ENCODE results near the gene PDE3B. TPM values are rescaled to one million over a fixed set of nuclear protein-coding genes. Genes with fewer than 3 reads are reported as not detected.
"Not testable (repeated sequence)": the region's sequence is repeated elsewhere in the genome, so short reads cannot be mapped to it uniquely, and the experiment has no call there.

PDE3B gene
- total RNA-seq, 1 experiment from 2014 or later, result 26.0 TPM

- not testable (repeated sequence) for H3K36me3 ChIP-seq; H3K4me3 ChIP-seq; H3K4me1 ChIP-seq; DNase-seq; H3K27ac ChIP-seq; H3K27me3 ChIP-seq; H3K9me3 ChIP-seq (replicated peaks)
These were observed 220.2 kb downstream of the PDE3B start for GRCh38 chr11:14863775-14864174.

DNA sequence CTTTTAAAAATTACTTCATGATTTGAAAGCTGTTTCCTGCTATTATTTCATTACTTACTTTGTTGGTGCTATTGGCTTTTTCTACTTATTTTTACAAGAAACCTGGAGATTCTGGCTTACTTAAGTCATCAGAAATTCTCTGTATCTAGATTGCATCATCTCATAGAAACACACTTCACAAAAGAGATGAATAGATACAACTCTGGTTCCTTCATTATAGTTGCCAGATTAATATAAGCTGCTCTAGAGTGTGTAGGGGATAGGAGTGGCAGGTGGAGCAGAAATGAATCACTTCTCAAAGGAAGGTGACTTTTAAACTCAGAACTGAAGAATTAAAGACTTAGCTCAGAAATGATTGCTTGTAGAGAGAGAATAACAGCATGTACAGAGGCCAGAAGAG lies 228.4 kb downstream of the PDE3B start:
- Histone ChIP-seq H3K27me3 (no peaks in the 10 kb centered on the region), H3K4me1 (no peaks in the 10 kb centered on the region), H3K4me3 (no peak overlapping the region), H3K27ac (no peak overlapping the region), H3K9me3 (replicated peaks) (no peaks in the 10 kb centered on the region), H3K36me3 (no peaks in the 10 kb centered on the region; the same call in 1 of the 2 replicates)
- no peak for DNase-seq

DNA sequence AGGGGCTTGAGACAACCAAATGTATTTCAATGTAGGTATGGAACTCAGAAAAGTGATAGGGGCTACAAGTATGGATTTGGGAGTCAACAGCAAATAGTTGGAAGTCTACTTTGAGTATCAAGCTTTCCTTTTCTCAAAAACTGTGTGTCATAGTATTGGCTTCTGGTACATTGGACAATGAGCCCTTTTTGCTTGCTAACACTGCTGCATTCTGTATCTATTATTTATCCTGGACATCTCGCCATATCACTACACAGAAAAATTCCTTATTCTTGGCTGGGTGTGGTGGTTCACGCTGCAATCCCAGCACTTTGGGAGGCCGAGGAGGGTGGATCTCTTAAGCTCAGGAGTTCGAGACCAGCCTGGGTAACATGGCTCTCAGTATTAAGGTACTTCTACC lies 230.0 kb downstream of the PDE3B start:
- no peak for DNase-seq
- H3K27me3 ChIP-seq, result no peaks in the 10 kb centered on the region
- H3K36me3 ChIP-seq, result no peaks in the 10 kb centered on the region
- no peak overlapping the region for H3K4me3 ChIP-seq
- H3K4me1 ChIP-seq, result no peaks in the 10 kb centered on the region
- H3K27ac ChIP-seq, result no peak overlapping the region
- no peaks in the 10 kb centered on the region for H3K9me3 ChIP-seq (replicated peaks)

- Histone ChIP-seq H3K27ac (no peak overlapping the region), H3K36me3 (no peaks in the 10 kb centered on the region), H3K4me3 (no peak overlapping the region), H3K4me1 (no peaks in the 10 kb centered on the region), H3K9me3 (replicated peaks) (no peaks in the 10 kb centered on the region), H3K27me3 (no peaks in the 10 kb centered on the region)
- DNase-seq, result no peak
These were observed 231.6 kb downstream of the PDE3B start for GRCh38 chr11:14875163-14875562.

DNA sequence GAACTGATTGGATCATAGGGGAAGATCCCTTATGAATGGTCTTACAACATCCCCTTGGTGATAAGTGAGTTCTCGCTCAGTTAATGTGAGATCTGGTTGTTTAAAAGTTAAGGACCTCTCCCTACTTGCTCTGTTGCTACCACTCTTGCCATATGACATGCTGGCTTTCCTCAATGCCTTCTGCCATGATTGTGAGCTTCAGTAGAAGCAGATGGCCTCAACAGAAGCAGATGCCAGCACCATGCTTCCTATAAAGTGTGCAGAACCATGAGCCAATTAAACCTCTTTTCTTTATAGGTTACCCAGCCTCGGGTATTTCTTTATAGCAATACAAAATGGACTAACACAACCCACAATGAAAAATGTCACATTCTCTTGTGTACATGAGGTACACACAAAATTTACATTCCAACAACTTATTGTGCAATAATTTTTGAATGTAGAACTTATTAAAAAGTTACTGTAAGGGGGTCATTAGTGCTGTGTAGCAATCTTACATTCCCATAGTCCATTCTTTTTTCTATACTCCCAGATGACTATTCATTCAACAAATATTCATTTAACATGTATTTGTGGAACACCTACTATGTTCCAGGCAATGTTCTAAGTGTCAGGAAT lies 238.1 kb downstream of the PDE3B start:
- no peaks in the 10 kb centered on the region for H3K27me3 ChIP-seq
- no peak overlapping the region for H3K27ac ChIP-seq
- H3K9me3 ChIP-seq (replicated peaks), result no peaks in the 10 kb centered on the region; the same call in 1 of the 2 replicates
- H3K4me1 ChIP-seq, result no peaks in the 10 kb centered on the region
- no peaks in the 10 kb centered on the region for H3K36me3 ChIP-seq
- no peak for DNase-seq
- no peak overlapping the region for H3K4me3 ChIP-seq

- Histone ChIP-seq H3K27me3 (no peaks in the 10 kb centered on the region), H3K9me3 (replicated peaks) (no peaks in the 10 kb centered on the region; the same call in 1 of the 2 replicates), H3K27ac (no peak overlapping the region), H3K4me1 (no peaks in the 10 kb centered on the region), H3K4me3 (no peak overlapping the region), H3K36me3 (no peaks in the 10 kb centered on the region)
- DNase-seq, result no peak
These were observed 238.6 kb downstream of the PDE3B start for GRCh38 chr11:14882196-14882595.

DNA sequence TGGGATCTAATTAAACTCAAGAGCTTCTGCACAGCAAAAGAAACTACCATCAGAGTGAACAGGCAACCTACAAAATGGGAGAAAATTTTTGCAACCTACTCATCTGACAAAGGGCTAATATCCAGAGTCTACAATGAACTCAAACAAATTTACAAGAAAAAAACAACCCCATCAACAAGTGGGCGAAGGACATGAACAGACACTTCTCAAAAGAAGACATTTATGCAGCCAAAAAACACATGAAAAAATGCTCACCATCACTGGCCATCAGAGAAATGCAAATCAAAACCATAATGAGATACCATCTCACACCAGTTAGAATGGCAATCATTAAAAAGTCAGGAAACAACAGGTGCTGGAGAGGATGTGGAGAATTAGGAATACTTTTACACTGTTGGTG lies 240.1 kb downstream of the PDE3B start:
- H3K27ac ChIP-seq; H3K4me1 ChIP-seq; H3K36me3 ChIP-seq; H3K27me3 ChIP-seq; H3K9me3 ChIP-seq (replicated peaks); DNase-seq; H3K4me3 ChIP-seq: not testable (repeated sequence)

DNA sequence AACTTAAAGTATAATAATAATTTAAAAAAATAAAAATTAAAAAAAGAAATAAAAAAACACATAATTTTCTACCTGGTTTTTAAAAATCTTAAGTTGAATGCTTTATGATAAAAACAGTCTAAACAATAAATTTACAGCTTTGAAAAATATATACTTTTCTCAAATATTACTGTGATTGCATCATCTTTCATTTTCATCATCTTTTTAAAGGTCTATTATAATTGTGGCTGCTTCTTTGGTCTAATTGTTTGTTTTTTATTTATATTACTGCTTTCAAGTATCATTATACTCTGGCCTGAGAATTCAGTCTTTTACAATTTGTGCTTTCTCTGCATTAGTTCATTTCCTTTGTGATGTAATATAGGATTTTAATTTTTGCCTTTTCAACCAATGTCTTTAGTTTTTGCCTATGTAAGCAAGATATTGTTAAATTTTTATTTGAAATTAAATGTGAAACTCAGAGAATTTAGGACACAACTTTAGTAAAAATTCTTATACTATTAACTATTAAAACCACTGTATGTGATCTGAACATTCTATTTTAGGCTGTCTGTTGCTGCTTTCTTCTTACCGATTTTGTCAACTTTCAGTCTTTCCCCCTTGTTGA lies 241.2 kb downstream of the PDE3B start:
- Histone ChIP-seq H3K27ac (no peak overlapping the region), H3K27me3 (no peaks in the 10 kb centered on the region), H3K4me3 (no peak overlapping the region), H3K36me3 (no peaks in the 10 kb centered on the region), H3K4me1 (no peaks in the 10 kb centered on the region), H3K9me3 (replicated peaks) (no peaks in the 10 kb centered on the region; the same call in 1 of the 2 replicates)
- DNase-seq, result no peak

GRCh38 chr11:14886513-14886912 lies 242.9 kb downstream of the PDE3B start:
- no peak for DNase-seq

DNA sequence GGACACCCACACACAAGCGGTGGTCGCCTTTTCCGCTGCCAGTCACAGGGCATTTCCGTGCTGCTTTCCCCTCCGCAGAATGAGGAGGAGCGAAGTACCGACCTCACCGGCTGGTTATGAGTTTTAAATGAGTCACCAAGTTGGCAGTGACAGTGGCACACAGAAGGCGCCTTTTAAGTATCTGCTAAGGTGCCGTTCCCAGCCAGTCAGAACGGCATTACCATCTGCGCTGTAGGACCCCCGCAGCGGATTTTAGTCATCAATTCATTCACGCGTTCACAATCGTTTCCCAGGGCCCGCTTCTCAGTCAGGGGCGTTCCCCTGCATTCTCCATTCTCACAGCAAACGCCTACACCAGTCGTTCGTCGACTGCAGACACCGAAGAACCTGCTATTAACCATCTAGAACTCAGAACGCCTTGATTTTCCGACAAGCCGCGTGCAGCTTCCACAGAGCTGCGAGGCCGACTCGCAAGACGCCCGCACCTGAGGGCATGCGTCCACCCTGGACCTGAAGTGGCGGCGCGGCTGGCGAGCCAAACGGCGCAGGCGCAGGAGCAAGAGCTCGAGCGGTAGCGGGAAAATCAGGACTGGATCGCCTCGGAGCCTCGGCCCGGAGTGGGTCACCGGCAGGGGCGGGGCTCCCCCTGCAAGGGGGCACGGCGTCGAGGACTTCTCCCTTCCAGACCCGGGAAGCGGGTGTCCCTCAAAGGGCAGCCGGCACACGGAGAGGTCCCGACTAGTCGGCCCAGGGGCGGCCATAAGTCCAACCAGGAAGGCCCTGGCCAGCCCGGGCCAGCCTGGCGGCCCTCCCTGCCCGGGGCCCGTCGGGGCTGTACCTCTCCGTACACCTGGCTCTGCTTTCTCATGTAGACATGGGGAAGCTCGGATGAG lies 247.8 kb downstream of the PDE3B start:
- H3K4me1 ChIP-seq, result no peaks in the 10 kb centered on the region
- peak overlapping the region; percentile 76 for H3K4me3 ChIP-seq
- DNase-seq, result peak; percentile 84 to 90
- H3K27ac ChIP-seq, result peak overlapping the region; percentile 45
- H3K27me3 ChIP-seq, result no peaks in the 10 kb centered on the region
- H3K9me3 ChIP-seq (replicated peaks), result no peaks in the 10 kb centered on the region
- no peaks in the 10 kb centered on the region for H3K36me3 ChIP-seq

More at GRCh38 chr11:14886513-14886912, 242.9 kb downstream of the PDE3B start:
- H3K27ac ChIP-seq, result no peak overlapping the region
- no peaks in the 10 kb centered on the region; the same call in 1 of the 2 replicates for H3K9me3 ChIP-seq (replicated peaks)
- H3K4me3 ChIP-seq, result no peak overlapping the region
- no peaks in the 10 kb centered on the region for H3K4me1 ChIP-seq
- H3K27me3 ChIP-seq, result no peaks in the 10 kb centered on the region
- H3K36me3 ChIP-seq, result no peaks in the 10 kb centered on the region

DNA sequence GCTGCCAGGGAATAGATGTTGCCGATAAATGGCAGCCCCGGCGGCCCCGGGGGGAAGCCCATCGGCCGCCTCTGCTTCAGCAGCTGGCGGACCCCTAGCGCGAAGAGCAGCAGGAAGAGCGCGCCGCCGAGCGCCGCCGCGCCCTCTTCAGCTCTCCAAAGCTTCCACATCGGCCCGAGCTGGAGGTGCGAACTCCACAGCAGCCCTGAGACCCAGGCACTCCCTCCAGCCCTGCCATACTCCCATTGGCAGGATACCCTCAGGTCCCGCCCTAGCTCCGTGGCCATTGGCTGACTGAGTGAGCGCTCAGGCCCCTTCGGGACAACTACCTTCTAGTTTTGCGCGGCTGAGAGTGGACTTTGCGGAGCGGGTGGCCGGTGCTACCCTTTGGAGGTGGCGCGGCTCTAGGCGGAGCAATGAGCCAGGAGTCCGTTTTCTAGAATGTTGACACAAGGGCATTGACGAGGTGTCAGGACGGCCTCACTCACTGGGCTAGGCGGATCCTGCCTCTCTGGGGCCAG lies 248.5 kb downstream of the PDE3B start, which contains the start of gene CYP2R1:
Gene CYP2R1 (minus strand): TSS at position 196 of the 521 bp plus-strand sequence. CDS start 26 bp downstream, at position 170.
- Histone ChIP-seq H3K36me3 (no peaks in the 10 kb centered on the region), H3K9me3 (replicated peaks) (no peaks in the 10 kb centered on the region), H3K4me3 (peak within 1 kb of the TSS; percentile 76), H3K4me1 (no peaks in the 10 kb centered on the region), H3K27me3 (no peaks in the 10 kb centered on the region), H3K27ac (peak within 1 kb of the TSS; percentile 45)
- DNase-seq, result peak; percentile 96 to 97

- Histone ChIP-seq H3K9me3 (replicated peaks) (no peaks in the 10 kb centered on the region), H3K36me3 (no peaks in the 10 kb centered on the region), H3K4me3 (peak overlapping the region; percentile 76), H3K4me1 (no peaks in the 10 kb centered on the region), H3K27me3 (no peaks in the 10 kb centered on the region), H3K27ac (no peak overlapping the region)
- DNase-seq, result no peak
These were observed 249.0 kb downstream of the PDE3B start for GRCh38 chr11:14892577-14892976.

GRCh38 chr11:14894657-14895598 lies 251.3 kb downstream of the PDE3B start:
- Histone ChIP-seq H3K4me3 (no peak overlapping the region), H3K9me3 (replicated peaks) (no peaks in the 10 kb centered on the region), H3K27ac (no peak overlapping the region), H3K27me3 (no peaks in the 10 kb centered on the region), H3K4me1 (no peaks in the 10 kb centered on the region), H3K36me3 (no peaks in the 10 kb centered on the region)
- DNase-seq, result no peak

DNA sequence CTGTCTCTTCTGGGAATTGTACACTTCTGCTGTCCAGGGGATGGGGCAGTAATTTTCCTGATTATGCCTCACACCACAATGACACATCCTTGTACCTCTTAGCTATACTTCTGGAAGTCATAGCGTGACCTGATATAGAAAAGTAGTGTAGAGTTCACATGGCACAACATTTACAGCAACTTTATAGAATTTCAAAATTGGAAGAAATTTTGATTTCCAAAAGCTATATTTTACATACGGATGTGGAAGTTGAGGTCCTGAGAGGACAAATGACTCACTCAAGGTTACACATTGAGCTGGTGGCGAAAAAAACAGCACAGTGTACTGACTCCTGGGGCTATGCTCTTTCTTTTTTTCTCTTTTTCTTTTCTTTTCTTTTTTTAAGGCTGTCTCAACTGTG lies 254.8 kb downstream of the PDE3B start:
- Histone ChIP-seq H3K27ac (no peak overlapping the region), H3K36me3 (no peaks in the 10 kb centered on the region), H3K4me1 (no peaks in the 10 kb centered on the region), H3K4me3 (no peak overlapping the region), H3K27me3 (no peaks in the 10 kb centered on the region), H3K9me3 (replicated peaks) (no peaks in the 10 kb centered on the region)
- no peak for DNase-seq
